NCI-H524 (cell line): Measurements from ENCODE around the gene LARGE1.
"Not testable (repeated sequence)": the region's sequence is repeated elsewhere in the genome, so short reads cannot be mapped to it uniquely, and the experiment has no call there.

ENCODE experiments used
- DNase-seq, 2 experiments: peaks; one replicate each; lab custom pipeline; 2025; lab: John Stamatoyannopoulos, UW

Gene LARGE1

GRCh38 chr22:33418484-33418883 lies 501.8 kb downstream of the LARGE1 start:
- no peak for DNase-seq

GRCh38 chr22:33415401-33415800 lies 504.9 kb downstream of the LARGE1 start:
- DNase-seq: no peak

DNA sequence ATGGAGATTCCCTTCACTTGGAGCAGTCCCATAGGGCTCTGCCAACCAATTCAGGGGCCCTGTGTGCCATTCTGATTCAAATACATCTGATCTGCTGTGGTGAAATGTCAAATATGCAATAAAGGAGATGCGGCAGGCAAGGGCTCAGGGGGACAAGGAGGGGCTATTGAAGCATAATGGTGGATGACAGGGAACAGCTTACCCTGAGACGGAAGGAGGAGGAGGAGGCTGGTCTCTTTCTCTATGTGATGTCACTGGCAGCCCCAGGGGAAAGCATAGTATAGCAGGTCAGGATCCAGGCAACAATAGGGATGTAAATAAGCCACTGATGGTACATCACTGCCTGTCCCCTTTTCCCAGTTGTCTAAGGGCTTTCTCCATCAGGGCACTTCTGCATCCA lies 511.2 kb downstream of the LARGE1 start:
- no peak for DNase-seq

- DNase-seq: no peak
These were observed 515.1 kb downstream of the LARGE1 start for GRCh38 chr22:33405194-33405593.

DNA sequence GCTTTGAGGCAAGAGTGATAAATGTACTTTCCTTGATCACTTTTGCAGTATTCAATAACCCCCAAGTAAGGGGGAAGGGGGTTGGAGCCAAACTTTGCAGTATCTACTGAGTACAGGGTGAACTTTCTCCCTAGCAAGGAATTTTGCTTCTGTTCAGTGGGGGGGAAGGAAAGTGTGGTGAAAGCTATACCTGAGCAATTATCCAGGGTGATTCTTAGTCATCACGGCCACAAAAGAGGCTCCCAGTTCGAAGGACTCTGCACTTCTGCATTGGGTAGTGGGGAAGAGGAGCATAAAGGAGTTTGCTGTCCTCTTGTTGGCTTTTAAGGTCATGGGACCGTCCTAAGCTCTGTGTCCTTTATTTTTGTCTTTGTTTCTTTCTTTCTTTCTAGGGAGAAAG lies 515.6 kb downstream of the LARGE1 start:
- DNase-seq: no peak

GRCh38 chr22:33402325-33402724 lies 518.0 kb downstream of the LARGE1 start:
- no peak for DNase-seq

DNA sequence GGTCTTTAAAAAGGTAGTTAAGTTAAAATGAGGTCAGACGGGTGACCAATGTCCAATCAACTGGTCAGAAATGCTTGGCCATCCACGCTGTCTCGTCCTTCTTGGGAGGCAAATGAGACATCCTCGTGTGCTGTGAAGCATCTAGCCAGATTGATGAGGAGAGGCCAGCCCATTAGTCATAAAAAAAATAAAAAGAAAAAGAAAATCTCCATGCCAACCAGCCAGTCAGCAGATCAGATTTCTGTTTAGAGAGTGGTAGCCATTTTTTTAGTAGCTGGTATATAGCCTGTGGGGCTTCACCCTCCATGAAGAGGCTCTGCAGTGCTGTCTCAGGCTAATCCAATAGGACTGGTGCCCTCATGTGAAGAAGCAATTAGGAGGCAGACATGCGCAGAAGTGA lies 519.0 kb downstream of the LARGE1 start:
- no peak for DNase-seq

DNA sequence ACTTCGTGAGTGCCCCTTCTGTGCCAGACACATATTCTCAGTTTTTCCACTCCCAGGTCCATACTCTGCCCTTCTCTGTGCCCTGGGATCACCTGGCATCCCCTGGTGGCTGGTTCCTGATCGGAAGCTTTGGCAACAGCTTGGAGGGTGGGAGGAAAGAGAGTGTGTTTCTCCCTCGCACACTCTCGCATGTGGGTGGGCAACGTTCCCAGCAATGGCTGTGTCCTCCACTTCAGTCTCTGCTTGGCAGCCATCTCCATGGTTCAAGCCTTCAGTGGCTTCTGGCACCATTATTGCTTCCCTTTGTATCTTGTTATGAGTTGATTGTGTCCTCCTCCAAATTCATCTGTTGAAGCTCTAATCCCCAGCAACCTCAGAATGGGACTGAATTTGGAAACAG lies 519.4 kb downstream of the LARGE1 start:
- no peak for DNase-seq

GRCh38 chr22:33400061-33400840 lies 520.0 kb downstream of the LARGE1 start:
- no peak for DNase-seq

- no peak for DNase-seq
These were observed 522.8 kb downstream of the LARGE1 start for GRCh38 chr22:33397381-33397907.

- no peak for DNase-seq
These were observed 526.8 kb downstream of the LARGE1 start for GRCh38 chr22:33393432-33393831.

- no peak for DNase-seq
These were observed 529.0 kb downstream of the LARGE1 start for GRCh38 chr22:33391298-33391697.

- DNase-seq: peak in 1 of 2 experiments; percentile 22
These were observed 530.3 kb downstream of the LARGE1 start for GRCh38 chr22:33389936-33390335.

GRCh38 chr22:33386270-33386669 lies 534.0 kb downstream of the LARGE1 start:
- DNase-seq: no peak

- no peak for DNase-seq
These were observed 534.7 kb downstream of the LARGE1 start for GRCh38 chr22:33385611-33386010.

DNA sequence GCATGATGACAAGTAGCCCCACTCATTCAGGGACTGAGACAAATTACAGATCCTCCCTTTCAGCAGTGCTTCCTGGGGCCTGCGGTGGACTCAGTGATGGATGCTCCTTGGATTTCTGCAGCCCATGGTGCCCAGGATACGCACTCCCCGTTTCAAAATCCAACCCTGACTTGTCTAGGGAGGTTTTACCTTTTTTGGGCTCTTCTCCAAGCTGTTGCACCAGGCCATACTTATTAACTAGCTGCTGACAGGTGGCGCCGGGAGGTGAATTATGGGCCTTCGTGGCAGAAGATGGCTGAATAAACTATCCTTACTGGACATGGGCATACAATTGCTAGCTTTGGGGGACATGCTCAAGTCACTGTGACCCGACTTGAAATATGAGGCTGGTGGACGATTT lies 537.8 kb downstream of the LARGE1 start:
- DNase-seq: no peak

GRCh38 chr22:33381531-33382406 lies 538.5 kb downstream of the LARGE1 start:
- no peak for DNase-seq

GRCh38 chr22:33380789-33381530 lies 539.3 kb downstream of the LARGE1 start:
- no peak for DNase-seq

GRCh38 chr22:33379836-33380235 lies 540.4 kb downstream of the LARGE1 start:
- no peak for DNase-seq

- DNase-seq: no peak
These were observed 547.4 kb downstream of the LARGE1 start for GRCh38 chr22:33372875-33373274.

DNA sequence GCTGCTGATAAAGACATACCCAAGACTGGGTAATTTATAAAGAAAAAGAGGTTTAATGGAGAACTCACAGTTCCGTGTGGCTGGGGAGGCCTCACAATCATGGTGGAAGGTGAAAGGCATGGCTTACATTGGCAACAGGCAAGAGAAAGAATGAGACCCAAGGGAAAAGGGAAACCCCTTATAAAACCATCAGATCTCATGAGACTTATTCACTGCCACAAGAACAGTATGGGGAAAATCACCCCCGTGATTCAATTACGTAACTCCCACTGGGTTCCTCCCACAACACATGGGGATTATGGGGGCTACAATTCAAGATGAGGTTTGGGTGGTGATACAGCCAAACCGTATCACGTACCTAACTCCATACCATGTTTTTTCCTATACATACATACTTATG lies 557.0 kb downstream of the LARGE1 start:
- not testable (repeated sequence) for DNase-seq

DNA sequence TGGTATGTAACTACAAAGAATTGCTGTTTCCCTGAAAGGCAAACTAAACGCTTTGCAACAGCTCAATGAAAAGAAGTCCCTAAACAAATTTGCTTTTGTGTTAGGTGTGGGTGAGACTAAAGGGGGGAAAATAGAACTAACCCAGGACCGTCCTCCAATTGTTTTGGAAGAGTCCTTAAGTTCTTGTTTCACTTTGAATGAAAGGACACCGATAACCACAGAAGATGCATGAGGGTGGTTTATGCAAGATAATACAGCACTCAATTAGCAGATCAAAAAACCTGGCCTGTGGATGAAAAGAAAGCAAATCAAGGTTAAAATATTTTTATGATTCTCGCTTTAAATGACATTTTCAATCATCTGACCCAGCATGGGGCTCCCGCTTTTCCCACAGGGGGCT lies 557.6 kb downstream of the LARGE1 start:
- no peak for DNase-seq
